ENCODE measurements around the gene IQGAP2. TPM values are rescaled to one million over a fixed set of nuclear protein-coding genes. Genes with fewer than 3 reads are reported as not detected.
A peak's percentile ranks its signal among the peaks of the same experiment; 100 is the strongest.
"Not testable (repeated sequence)": the region's sequence is repeated elsewhere in the genome, so short reads cannot be mapped to it uniquely, and the experiment has no call there.

Gene IQGAP2
- total RNA-seq, 4 donors from 2014 or later = 3.5 to 18.5 (median 13.7) TPM

DNA sequence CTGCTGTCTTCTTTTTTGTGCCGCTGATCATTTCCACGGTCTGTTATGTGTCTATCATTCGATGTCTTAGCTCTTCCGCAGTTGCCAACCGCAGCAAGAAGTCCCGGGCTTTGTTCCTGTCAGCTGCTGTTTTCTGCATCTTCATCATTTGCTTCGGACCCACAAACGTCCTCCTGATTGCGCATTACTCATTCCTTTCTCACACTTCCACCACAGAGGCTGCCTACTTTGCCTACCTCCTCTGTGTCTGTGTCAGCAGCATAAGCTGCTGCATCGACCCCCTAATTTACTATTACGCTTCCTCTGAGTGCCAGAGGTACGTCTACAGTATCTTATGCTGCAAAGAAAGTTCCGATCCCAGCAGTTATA lies 329.9 kb downstream of the IQGAP2 start:
- no peak for DNase-seq (ENCODE audit: low spot score in 2 of 2)
- TF ChIP-seq, protein P1, sequence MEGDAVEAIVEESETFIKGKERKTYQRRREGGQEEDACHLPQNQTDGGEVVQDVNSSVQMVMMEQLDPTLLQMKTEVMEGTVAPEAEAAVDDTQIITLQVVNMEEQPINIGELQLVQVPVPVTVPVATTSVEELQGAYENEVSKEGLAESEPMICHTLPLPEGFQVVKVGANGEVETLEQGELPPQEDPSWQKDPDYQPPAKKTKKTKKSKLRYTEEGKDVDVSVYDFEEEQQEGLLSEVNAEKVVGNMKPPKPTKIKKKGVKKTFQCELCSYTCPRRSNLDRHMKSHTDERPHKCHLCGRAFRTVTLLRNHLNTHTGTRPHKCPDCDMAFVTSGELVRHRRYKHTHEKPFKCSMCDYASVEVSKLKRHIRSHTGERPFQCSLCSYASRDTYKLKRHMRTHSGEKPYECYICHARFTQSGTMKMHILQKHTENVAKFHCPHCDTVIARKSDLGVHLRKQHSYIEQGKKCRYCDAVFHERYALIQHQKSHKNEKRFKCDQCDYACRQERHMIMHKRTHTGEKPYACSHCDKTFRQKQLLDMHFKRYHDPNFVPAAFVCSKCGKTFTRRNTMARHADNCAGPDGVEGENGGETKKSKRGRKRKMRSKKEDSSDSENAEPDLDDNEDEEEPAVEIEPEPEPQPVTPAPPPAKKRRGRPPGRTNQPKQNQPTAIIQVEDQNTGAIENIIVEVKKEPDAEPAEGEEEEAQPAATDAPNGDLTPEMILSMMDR (IDR thresholded peaks at IDR 0.05) = no peak
- TF ChIP-seq POLR2A (IDR thresholded peaks at IDR 0.05) = no peak
- no peak overlapping the region for H3K4me3 ChIP-seq (ENCODE audit: low read depth, poor library complexity, severe bottlenecking)
- intact Hi-C loops (cut with DNase I; ENCODE audit: low total_unique reads) = no loop called here
- 91 to 94% methylated on average over 13 of the region's 13 CpGs for WGBS, 2 donors

GRCh38 chr5:76735762-76736545 lies 332.9 kb downstream of the IQGAP2 start:
- TF ChIP-seq, protein P1 (IDR thresholded peaks at IDR 0.05) = no peak
- TF ChIP-seq POLR2A (IDR thresholded peaks at IDR 0.05) = no peak
- intact Hi-C loops (cut with DNase I; ENCODE audit: low total_unique reads) = no loop called here
- no peak for DNase-seq (ENCODE audit: low spot score in 2 of 2)
- no peak overlapping the region for H3K4me3 ChIP-seq (ENCODE audit: low read depth, poor library complexity, severe bottlenecking)
- 49 to 52% methylated on average over 4 of the region's 4 CpGs for WGBS, 2 donors

DNA sequence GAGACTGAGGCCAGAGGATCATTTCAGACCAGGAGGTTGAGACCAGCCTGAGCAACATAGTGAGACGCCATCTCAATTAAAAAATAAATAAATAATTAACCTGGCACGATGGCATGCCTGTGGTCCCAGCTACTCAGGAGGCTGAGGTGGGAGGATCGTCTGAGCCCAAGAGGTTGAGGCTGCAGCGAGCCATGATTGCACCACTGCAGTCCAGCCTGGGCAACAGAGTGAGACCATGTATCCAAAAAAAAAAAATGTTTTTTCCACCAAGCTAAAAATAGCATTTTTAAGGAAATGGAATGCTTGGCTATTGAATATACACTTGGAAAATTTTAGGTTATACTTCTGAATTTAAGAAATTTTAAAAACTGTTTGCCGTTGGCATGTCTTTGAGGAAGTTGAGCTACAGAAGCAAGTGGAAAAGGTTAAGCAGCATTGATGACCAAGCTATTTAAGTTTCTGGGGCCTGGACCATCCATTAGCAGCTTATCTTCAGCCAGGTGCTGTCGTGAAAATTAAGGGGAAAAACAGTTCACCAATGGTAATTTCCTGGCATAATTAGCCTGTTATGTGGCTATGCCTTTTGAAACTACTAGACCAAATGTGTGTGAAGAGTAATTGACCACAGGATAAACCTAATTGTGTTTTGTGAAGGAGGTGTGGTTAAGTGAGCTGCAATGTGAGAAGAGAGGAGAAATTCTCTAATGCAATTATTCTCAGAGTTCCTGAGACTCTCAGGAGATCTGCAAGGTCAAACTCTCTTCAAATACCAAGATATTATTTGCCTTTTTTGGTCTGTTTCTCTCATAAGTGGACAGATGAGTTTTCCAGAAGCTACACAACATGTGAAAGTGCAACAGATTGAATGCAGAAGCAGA lies 333.8 kb downstream of the IQGAP2 start:
- intact Hi-C loops (cut with DNase I; ENCODE audit: low total_unique reads) = no loop called here
- DNase-seq (ENCODE audit: low spot score in 2 of 2) = no peak

DNA sequence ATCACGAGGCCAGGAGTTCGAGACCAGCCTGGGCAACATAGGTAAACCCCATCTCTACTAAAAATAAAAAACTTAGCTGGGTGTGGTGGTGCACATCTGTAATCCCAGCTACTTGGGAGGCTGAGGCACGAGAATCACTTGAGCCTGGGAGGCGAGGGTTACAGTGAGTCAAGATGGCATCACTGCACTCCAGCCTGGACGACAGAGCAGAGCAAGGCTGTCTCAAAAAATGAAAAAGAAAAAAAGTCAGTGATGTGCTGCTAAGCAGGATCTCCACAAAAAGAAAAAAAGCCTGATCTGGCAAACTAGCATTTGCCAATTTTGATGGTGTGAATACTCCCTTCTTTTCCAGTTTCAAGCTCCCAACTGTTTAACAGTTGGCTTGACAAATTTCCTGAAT lies 334.8 kb downstream of the IQGAP2 start:
- TF ChIP-seq, protein P1 (IDR thresholded peaks at IDR 0.05) = no peak
- TF ChIP-seq POLR2A (IDR thresholded peaks at IDR 0.05) = no peak
- no peak for DNase-seq (ENCODE audit: low spot score in 2 of 2)
- intact Hi-C loops (cut with DNase I; ENCODE audit: low total_unique reads) = no loop called here
- no peak overlapping the region for H3K4me3 ChIP-seq (ENCODE audit: low read depth, poor library complexity, severe bottlenecking)
- 77% methylated on average over 5 of the region's 5 CpGs for WGBS, 2 donors

More for the DNA sequence above, 333.8 kb downstream of the IQGAP2 start:
- no peak overlapping the region for H3K4me3 ChIP-seq (ENCODE audit: low read depth, poor library complexity, severe bottlenecking)
- WGBS, 2 donors = 72 to 75% methylated on average over 6 of the region's 6 CpGs
- TF ChIP-seq POLR2A (IDR thresholded peaks at IDR 0.05) = no peak
- TF ChIP-seq, protein P1 (IDR thresholded peaks at IDR 0.05) = no peak

- H3K4me3 ChIP-seq (ENCODE audit: low read depth, poor library complexity, severe bottlenecking); intact Hi-C loops (cut with DNase I; ENCODE audit: low total_unique reads); DNase-seq (ENCODE audit: low spot score in 2 of 2): not testable (repeated sequence)
- whole genome bisulfite sequencing, 2 donors = 95 to 99% methylated on average over 4 of the region's 4 CpGs
Observed at GRCh38 chr5:76741506-76741905, 338.4 kb downstream of the IQGAP2 start.

DNA sequence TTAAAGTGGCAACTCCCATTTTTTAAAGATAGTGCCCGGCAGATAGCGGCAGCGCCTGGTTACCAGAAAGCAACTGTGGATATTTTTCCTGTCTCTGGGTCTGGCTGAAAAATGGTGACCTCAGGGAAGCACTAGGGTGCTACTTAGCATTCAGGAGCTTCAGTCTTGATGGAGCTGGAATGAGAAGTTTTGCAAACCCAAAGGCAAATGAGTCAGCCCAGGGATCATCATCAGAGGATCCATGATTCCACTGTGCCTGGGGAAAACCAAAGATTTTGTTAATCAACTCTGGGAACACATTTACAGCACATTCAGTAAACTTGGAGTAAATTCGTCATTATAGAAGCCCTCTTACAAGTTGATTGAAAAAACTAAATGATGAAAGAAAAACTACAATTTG lies 339.5 kb downstream of the IQGAP2 start:
- DNase-seq (ENCODE audit: low spot score in 2 of 2) = peak in 1 of 2 donors; percentile 30
- 86 to 87% methylated on average over 4 of the region's 4 CpGs for WGBS, 2 donors
- H3K4me3 ChIP-seq (ENCODE audit: low read depth, poor library complexity, severe bottlenecking) = no peak overlapping the region
- intact Hi-C loops (cut with DNase I; ENCODE audit: low total_unique reads) = no loop called here
- TF ChIP-seq POLR2A (IDR thresholded peaks at IDR 0.05) = no peak
- TF ChIP-seq, protein P1 (IDR thresholded peaks at IDR 0.05) = no peak
